IPS-18a (cell line): ENCODE data around the gene SHC4.
"Not testable (repeated sequence)": the region's sequence is repeated elsewhere in the genome, so short reads cannot be mapped to it uniquely, and the experiment has no call there.

ENCODE experiments used
- H3K27ac ChIP-seq: one replicate; pipeline ENCODE4 v1.5.1; 2013; ENCODE audit warnings: low read length
- H3K27me3 ChIP-seq: one replicate; pipeline ENCODE4 v1.6.1; 2013; ENCODE audit warnings: mild to moderate bottlenecking, low read length; ENCODE audit not compliant: control insufficient read depth, insufficient read depth
- H3K36me3 ChIP-seq: one replicate; pipeline ENCODE4 v1.6.1; 2013; ENCODE audit warnings: low read depth, low read length; ENCODE audit not compliant: control insufficient read depth
- H3K4me1 ChIP-seq: one replicate; pipeline ENCODE4 v1.6.1; 2013; ENCODE audit warnings: low read depth, low read length; ENCODE audit not compliant: control insufficient read depth
- H3K4me3 ChIP-seq: one replicate; pipeline ENCODE4 v1.5.1; 2013; ENCODE audit warnings: low read length
- H3K9ac ChIP-seq: one replicate; pipeline ENCODE4 v1.6.1; 2013; ENCODE audit warnings: mild to moderate bottlenecking, low read length, moderate library complexity
- H3K9me3 ChIP-seq: one replicate; pipeline ENCODE4 v1.6.1; 2013; ENCODE audit warnings: low read depth, low read length; ENCODE audit not compliant: control insufficient read depth

SHC4 gene

GRCh38 chr15:48802867-48803266 lies 160.9 kb downstream of the SHC4 start:
- H3K36me3 ChIP-seq: no peaks in the 10 kb centered on the region
- no peaks in the 10 kb centered on the region for H3K9me3 ChIP-seq
- no peak overlapping the region for H3K4me3 ChIP-seq
- H3K4me1 ChIP-seq: peaks cover 20% of the 10 kb centered on the region
- no peak overlapping the region for H3K9ac ChIP-seq
- H3K27me3 ChIP-seq: no peaks in the 10 kb centered on the region
- H3K27ac ChIP-seq: no peak overlapping the region

GRCh38 chr15:48802257-48802656 lies 161.5 kb downstream of the SHC4 start:
- Histone ChIP-seq H3K4me3 (no peak overlapping the region), H3K9me3 (no peaks in the 10 kb centered on the region), H3K27me3 (no peaks in the 10 kb centered on the region), H3K36me3 (no peaks in the 10 kb centered on the region), H3K4me1 (peaks cover 21% of the 10 kb centered on the region), H3K27ac (no peak overlapping the region), H3K9ac (no peak overlapping the region)

- H3K36me3 ChIP-seq: peaks cover 8% of the 10 kb centered on the region
Observed at GRCh38 chr15:48800811-48801455, 162.8 kb downstream of the SHC4 start.

GRCh38 chr15:48800245-48800644 lies 163.5 kb downstream of the SHC4 start:
- no peak overlapping the region for H3K4me3 ChIP-seq
- no peak overlapping the region for H3K9ac ChIP-seq
- H3K27ac ChIP-seq: no peak overlapping the region
- H3K27me3 ChIP-seq: no peaks in the 10 kb centered on the region
- H3K4me1 ChIP-seq: peaks cover 8% of the 10 kb centered on the region
- no peaks in the 10 kb centered on the region for H3K9me3 ChIP-seq
- H3K36me3 ChIP-seq: peaks cover 8% of the 10 kb centered on the region

More at GRCh38 chr15:48800811-48801455, 162.8 kb downstream of the SHC4 start:
- no peak overlapping the region for H3K27ac ChIP-seq
- H3K4me1 ChIP-seq: peaks cover 9% of the 10 kb centered on the region
- no peak overlapping the region for H3K4me3 ChIP-seq
- no peaks in the 10 kb centered on the region for H3K27me3 ChIP-seq
- no peak overlapping the region for H3K9ac ChIP-seq
- H3K9me3 ChIP-seq: no peaks in the 10 kb centered on the region

- no peak overlapping the region for H3K27ac ChIP-seq
- peaks cover 15% of the 10 kb centered on the region for H3K36me3 ChIP-seq
Observed at GRCh38 chr15:48798319-48798718, 165.4 kb downstream of the SHC4 start.

GRCh38 chr15:48796930-48797329 lies 166.8 kb downstream of the SHC4 start:
- peaks cover 8% of the 10 kb centered on the region for H3K4me1 ChIP-seq
- H3K27me3 ChIP-seq: no peaks in the 10 kb centered on the region
- H3K9ac ChIP-seq: no peak overlapping the region
- no peak overlapping the region for H3K4me3 ChIP-seq
- peaks cover 25% of the 10 kb centered on the region for H3K36me3 ChIP-seq
- no peaks in the 10 kb centered on the region for H3K9me3 ChIP-seq
- H3K27ac ChIP-seq: no peak overlapping the region

More at GRCh38 chr15:48798319-48798718, 165.4 kb downstream of the SHC4 start:
- Histone ChIP-seq H3K4me1 (peaks cover 8% of the 10 kb centered on the region), H3K9me3 (no peaks in the 10 kb centered on the region), H3K4me3 (no peak overlapping the region), H3K9ac (no peak overlapping the region), H3K27me3 (no peaks in the 10 kb centered on the region)

- H3K4me1 ChIP-seq: peaks cover 8% of the 10 kb centered on the region
- H3K36me3 ChIP-seq: peaks cover 25% of the 10 kb centered on the region
- H3K27ac ChIP-seq: no peak overlapping the region
- no peaks in the 10 kb centered on the region for H3K27me3 ChIP-seq
- no peak overlapping the region for H3K9ac ChIP-seq
- H3K4me3 ChIP-seq: no peak overlapping the region
- no peaks in the 10 kb centered on the region for H3K9me3 ChIP-seq
Observed at GRCh38 chr15:48796521-48796920, 167.2 kb downstream of the SHC4 start.

- no peak overlapping the region for H3K27ac ChIP-seq
- peaks cover 25% of the 10 kb centered on the region for H3K36me3 ChIP-seq
- H3K9ac ChIP-seq: no peak overlapping the region
- H3K4me3 ChIP-seq: no peak overlapping the region
- peaks cover 8% of the 10 kb centered on the region for H3K4me1 ChIP-seq
- no peaks in the 10 kb centered on the region for H3K27me3 ChIP-seq
- no peaks in the 10 kb centered on the region for H3K9me3 ChIP-seq
Observed at GRCh38 chr15:48795901-48796300, 167.8 kb downstream of the SHC4 start.

- Histone ChIP-seq H3K4me1 (peaks cover 8% of the 10 kb centered on the region), H3K9me3 (no peaks in the 10 kb centered on the region), H3K9ac (no peak overlapping the region), H3K27ac (no peak overlapping the region), H3K36me3 (peaks cover 25% of the 10 kb centered on the region), H3K27me3 (no peaks in the 10 kb centered on the region), H3K4me3 (no peak overlapping the region)
Observed at GRCh38 chr15:48794697-48795134, 169.0 kb downstream of the SHC4 start.

- Histone ChIP-seq H3K36me3 (peaks cover 33% of the 10 kb centered on the region), H3K27ac (no peak overlapping the region), H3K4me3 (no peak overlapping the region), H3K4me1 (no peaks in the 10 kb centered on the region), H3K27me3 (no peaks in the 10 kb centered on the region), H3K9me3 (no peaks in the 10 kb centered on the region), H3K9ac (no peak overlapping the region)
Observed at GRCh38 chr15:48792408-48792807, 171.3 kb downstream of the SHC4 start.

GRCh38 chr15:48790466-48791115 lies 173.1 kb downstream of the SHC4 start:
- not testable (repeated sequence) for H3K27ac ChIP-seq, H3K9me3 ChIP-seq, H3K27me3 ChIP-seq, H3K9ac ChIP-seq, H3K4me1 ChIP-seq, H3K4me3 ChIP-seq
- peaks cover 25% of the 10 kb centered on the region for H3K36me3 ChIP-seq

- H3K27me3 ChIP-seq: no peaks in the 10 kb centered on the region
- no peak overlapping the region for H3K4me3 ChIP-seq
- H3K27ac ChIP-seq: no peak overlapping the region
- H3K4me1 ChIP-seq: no peaks in the 10 kb centered on the region
- no peaks in the 10 kb centered on the region for H3K9me3 ChIP-seq
- no peak overlapping the region for H3K9ac ChIP-seq
- peaks cover 32% of the 10 kb centered on the region for H3K36me3 ChIP-seq
Observed at GRCh38 chr15:48785712-48786111, 178.0 kb downstream of the SHC4 start.
